Adipose tissue (tissue), 3 donors: ENCODE data around the gene CHD6. TPM values are rescaled to one million over a fixed set of nuclear protein-coding genes. Genes with fewer than 3 reads are reported as not detected.

Experiments used
- H3K27ac ChIP-seq: one replicate; pipeline ENCODE4 v1.5.1; 2013; ENCODE audit warnings: low read depth, low read length
- WGBS, 3 donors: extraction: QIAGEN DNeasy Blood & Tissue Kit; methylation state at CpG; one replicate each; pipeline ENCODE4 v1.1.7; 2013; 5-methylcytosine and 5-hydroxymethylcytosine counted together
- polyA plus RNA-seq, 3 donors: library from polyadenylated mRNA; stranded (reverse); fragments of 200-250 nt; gene quantifications; one replicate each; pipeline ENCODE4 v1.2.3, GENCODE V29; 2013
- donor health status: healthy with polysubstance abuse.
- donor health status: Bipolar disorder and iron deficiency.
- donor health status: healthy.

Gene CHD6
- polyA plus RNA-seq, 3 donors, result 4.1 to 6.5 (median 5.8) TPM

- H3K27ac ChIP-seq, result no peak overlapping the region
- 87 to 92% (median 91%) methylated on average over 11 of the region's 11 CpGs for WGBS, 3 donors
Observed at GRCh38 chr20:41532935-41533334, 85.2 kb downstream of the CHD6 start.

GRCh38 chr20:41531518-41532275 lies 86.5 kb downstream of the CHD6 start:
- 83 to 89% (median 85%) methylated on average over 3 of the region's 3 CpGs for WGBS, 3 donors
- no peak overlapping the region for H3K27ac ChIP-seq

- no peak overlapping the region for H3K27ac ChIP-seq
- 94 to 98% (median 97%) methylated on average over 1 of the region's 1 CpG for WGBS, 3 donors
Observed at GRCh38 chr20:41530923-41531322, 87.3 kb downstream of the CHD6 start.

GRCh38 chr20:41526327-41526726 lies 91.8 kb downstream of the CHD6 start:
- WGBS, 3 donors, result 42 to 70% (median 68%) methylated on average over 3 of the region's 3 CpGs
- H3K27ac ChIP-seq, result no peak overlapping the region

- H3K27ac ChIP-seq, result no peak overlapping the region
- 41 to 50% (median 44%) methylated on average over 6 of the region's 6 CpGs for WGBS, 3 donors
Observed at GRCh38 chr20:41524980-41525613, 93.1 kb downstream of the CHD6 start.

- 90 to 96% (median 96%) methylated on average over 5 of the region's 5 CpGs for WGBS, 3 donors
Observed at GRCh38 chr20:41523857-41524256, 94.3 kb downstream of the CHD6 start.

GRCh38 chr20:41513829-41514228 lies 104.3 kb downstream of the CHD6 start:
- 78 to 89% (median 83%) methylated on average over 2 of the region's 2 CpGs for WGBS, 3 donors
- no peak overlapping the region for H3K27ac ChIP-seq

More at GRCh38 chr20:41523857-41524256, 94.3 kb downstream of the CHD6 start:
- no peak overlapping the region for H3K27ac ChIP-seq

- 82 to 92% (median 89%) methylated on average over 11 of the region's 11 CpGs for WGBS, 3 donors
- no peak overlapping the region for H3K27ac ChIP-seq
Observed at GRCh38 chr20:41512624-41513023, 105.6 kb downstream of the CHD6 start.

- WGBS, 3 donors, result 51 to 79% (median 69%) methylated on average over 5 of the region's 5 CpGs
- no peak overlapping the region for H3K27ac ChIP-seq
Observed at GRCh38 chr20:41510847-41511450, 107.2 kb downstream of the CHD6 start.

GRCh38 chr20:41510224-41510623 lies 108.0 kb downstream of the CHD6 start:
- WGBS, 3 donors, result 47 to 77% (median 52%) methylated on average over 7 of the region's 7 CpGs
- H3K27ac ChIP-seq, result no peak overlapping the region

- WGBS, 3 donors, result 48 to 51% (median 49%) methylated on average over 9 of the region's 9 CpGs
- no peak overlapping the region for H3K27ac ChIP-seq
Observed at GRCh38 chr20:41509316-41510200, 108.6 kb downstream of the CHD6 start.

- H3K27ac ChIP-seq, result no peak overlapping the region
Observed at GRCh38 chr20:41508335-41508734, 109.8 kb downstream of the CHD6 start.

GRCh38 chr20:41507851-41508250 lies 110.3 kb downstream of the CHD6 start:
- H3K27ac ChIP-seq, result no peak overlapping the region

More at GRCh38 chr20:41508335-41508734, 109.8 kb downstream of the CHD6 start:
- WGBS, 3 donors, result 32 to 64% (median 58%) methylated on average over 6 of the region's 6 CpGs

- WGBS, 3 donors, result 60 to 94% (median 93%) methylated on average over 5 of the region's 5 CpGs
- no peak overlapping the region for H3K27ac ChIP-seq
Observed at GRCh38 chr20:41507436-41507835, 110.7 kb downstream of the CHD6 start.

- no peak overlapping the region for H3K27ac ChIP-seq
- 79 to 93% (median 82%) methylated on average over 4 of the region's 4 CpGs for WGBS, 3 donors
Observed at GRCh38 chr20:41506192-41506915, 111.8 kb downstream of the CHD6 start.

GRCh38 chr20:41505184-41505583 lies 113.0 kb downstream of the CHD6 start:
- 96 to 97% (median 97%) methylated on average over 7 of the region's 7 CpGs for WGBS, 3 donors
- no peak overlapping the region for H3K27ac ChIP-seq

GRCh38 chr20:41501376-41501775 lies 116.8 kb downstream of the CHD6 start:
- 23 to 53% (median 45%) methylated on average over 1 of the region's 1 CpG for WGBS, 3 donors
- H3K27ac ChIP-seq, result no peak overlapping the region
